Astrocyte (in vitro differentiated cells and primary cell): ENCODE data around the gene COPE. TPM values are rescaled to one million over a fixed set of nuclear protein-coding genes. Genes with fewer than 3 reads are reported as not detected.
A peak's percentile ranks its signal among the peaks of the same experiment; 100 is the strongest.

ENCODE experiments used
- DNase-seq: peaks from one replicate; pipeline ENCODE4 v3.0.0-alpha.2; 2010; ENCODE audit warnings: low read depth
- FAIRE-seq: peaks from 2 replicates; lab custom pipeline; 2011; peaks lifted over from hg19 to GRCh38; lab: Jason Lieb, UNC
- H2AFZ ChIP-seq: 2 replicates; pipeline ENCODE4 v1.6.0; 2012; ENCODE audit warnings: low read depth, low read length, inconsistent platforms
- H3K27ac ChIP-seq: 2 replicates; pipeline ENCODE4 v1.5.1; 2011; ENCODE audit warnings: low read depth, low read length, inconsistent platforms
- H3K27me3 ChIP-seq: 2 replicates; pipeline ENCODE4 v1.6.0; 2011; ENCODE audit warnings: low read length, inconsistent platforms; ENCODE audit not compliant: insufficient read depth
- H3K36me3 ChIP-seq: 2 replicates; pipeline ENCODE4 v1.5.1; 2011; ENCODE audit warnings: low read length, inconsistent platforms; ENCODE audit not compliant: insufficient read depth
- H3K4me1 ChIP-seq: 2 replicates; pipeline ENCODE4 v1.5.1; 2011; ENCODE audit warnings: low read length, inconsistent platforms; ENCODE audit not compliant: insufficient read depth
- H3K4me2 ChIP-seq: 2 replicates; pipeline ENCODE4 v1.6.0; 2012; ENCODE audit warnings: low read length, inconsistent platforms
- H3K4me3 ChIP-seq: 2 replicates; pipeline ENCODE4 v1.5.1; 2011; ENCODE audit warnings: low read depth, mild to moderate bottlenecking, low read length, inconsistent platforms; ENCODE audit not compliant: insufficient read depth
- H3K79me2 ChIP-seq: 2 replicates; pipeline ENCODE4 v1.6.0; 2012; ENCODE audit warnings: mild to moderate bottlenecking, low read length, inconsistent platforms; ENCODE audit not compliant: insufficient read depth
- H3K9ac ChIP-seq: 2 replicates; pipeline ENCODE4 v1.6.0; 2012; ENCODE audit warnings: mild to moderate bottlenecking, low read length, inconsistent platforms
- H3K9me3 ChIP-seq: 2 replicates; pipeline ENCODE4 v1.5.1; 2012; ENCODE audit warnings: low read depth, mild to moderate bottlenecking, low read length, inconsistent platforms; ENCODE audit not compliant: insufficient read depth
- H4K20me1 ChIP-seq: 2 replicates; pipeline ENCODE4 v1.6.0; 2012; ENCODE audit warnings: low read length, inconsistent platforms; ENCODE audit not compliant: insufficient read depth
- H3K27ac Mint-ChIP-seq: one replicate; pipeline ENCODE4 v1.8.0; 2021; ENCODE audit warnings: mild to moderate bottlenecking, mixed read lengths; ENCODE audit not compliant: unreplicated experiment
- H3K27me3 Mint-ChIP-seq: one replicate; pipeline ENCODE4 v1.8.0; 2021; ENCODE audit warnings: low read depth, mixed read lengths; ENCODE audit not compliant: unreplicated experiment
- H3K36me3 Mint-ChIP-seq: one replicate; pipeline ENCODE4 v1.8.0; 2021; ENCODE audit warnings: low read depth, mixed read lengths; ENCODE audit not compliant: unreplicated experiment
- H3K4me1 Mint-ChIP-seq: one replicate; pipeline ENCODE4 v1.8.0; 2021; ENCODE audit warnings: low read depth, mixed read lengths; ENCODE audit not compliant: unreplicated experiment
- H3K4me3 Mint-ChIP-seq: one replicate; pipeline ENCODE4 v1.8.0; 2021; ENCODE audit warnings: mild to moderate bottlenecking, moderate library complexity, mixed read lengths; ENCODE audit not compliant: unreplicated experiment
- H3K9me3 Mint-ChIP-seq: one replicate; pipeline ENCODE4 v1.8.0; 2021; ENCODE audit warnings: mild to moderate bottlenecking, mixed read lengths; ENCODE audit not compliant: unreplicated experiment
- EZH2 ChIP-seq: IDR thresholded peaks from 2 replicates; pipeline ENCODE4 v1.6.1; 2012; ENCODE audit warnings: mild to moderate bottlenecking, low read length, inconsistent platforms; ENCODE audit not compliant: insufficient read depth
- total RNA-seq: library from RNA; stranded (reverse); gene quantifications from 2 replicates; pipeline ENCODE4 v1.2.1, GENCODE V29; 2021
- TF ChIP-seq, protein P1 (sequence below): IDR thresholded peaks from 2 replicates; pipeline ENCODE4 v1.5.1; 2011; ENCODE audit warnings: low read depth, mild to moderate bottlenecking, inconsistent platforms, low read length, moderate library complexity; ENCODE audit not compliant: insufficient read depth

The COPE gene
- total RNA-seq, 1 donor from 2014 or later, result 298 TPM

DNA sequence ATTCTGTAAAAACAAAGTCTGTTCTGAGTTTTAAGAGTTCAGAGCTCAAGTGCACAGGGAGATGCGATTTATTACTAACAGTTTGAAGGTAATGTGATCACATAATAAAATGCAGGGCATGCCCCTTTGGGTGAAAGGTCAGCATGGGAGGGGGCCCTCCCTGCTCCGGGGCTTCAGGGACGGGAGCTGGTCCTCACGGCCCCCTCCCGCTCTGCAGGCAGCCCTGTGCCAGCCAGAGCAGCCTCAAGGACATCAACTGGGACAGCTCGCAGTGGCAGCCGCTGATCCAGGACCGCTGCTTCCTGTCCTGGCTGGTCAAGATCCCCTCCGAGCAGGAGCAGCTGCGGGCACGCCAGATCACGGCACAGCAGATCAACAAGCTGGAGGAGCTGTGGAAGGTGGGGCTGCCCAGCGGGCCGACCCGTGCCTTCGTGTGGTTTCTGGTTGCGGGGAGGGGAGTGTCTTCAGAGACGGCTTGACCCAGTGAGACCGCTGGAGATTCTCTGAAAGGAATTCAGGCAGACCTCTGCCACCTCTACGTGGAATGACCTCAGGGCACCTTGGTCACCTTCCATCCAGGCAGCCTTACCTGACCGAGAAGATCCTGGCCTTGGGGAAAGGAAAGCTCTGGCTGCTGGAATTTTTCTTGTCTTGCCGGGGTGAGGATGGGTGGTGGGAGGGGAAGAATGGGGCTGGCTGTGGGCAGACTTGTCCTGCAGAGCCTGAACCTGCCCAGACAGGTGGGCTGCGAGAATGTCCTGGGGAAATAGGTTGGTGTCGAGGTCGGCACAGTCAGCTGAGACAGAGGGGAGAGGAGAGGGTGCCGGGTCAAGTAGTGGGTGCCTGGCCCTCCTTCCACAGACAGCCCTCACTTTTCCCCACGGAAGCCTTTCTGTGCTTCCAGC, 68.5 kb downstream of the COPE start:
- no peaks in the 10 kb centered on the region for H3K9me3 Mint-ChIP-seq

DNA sequence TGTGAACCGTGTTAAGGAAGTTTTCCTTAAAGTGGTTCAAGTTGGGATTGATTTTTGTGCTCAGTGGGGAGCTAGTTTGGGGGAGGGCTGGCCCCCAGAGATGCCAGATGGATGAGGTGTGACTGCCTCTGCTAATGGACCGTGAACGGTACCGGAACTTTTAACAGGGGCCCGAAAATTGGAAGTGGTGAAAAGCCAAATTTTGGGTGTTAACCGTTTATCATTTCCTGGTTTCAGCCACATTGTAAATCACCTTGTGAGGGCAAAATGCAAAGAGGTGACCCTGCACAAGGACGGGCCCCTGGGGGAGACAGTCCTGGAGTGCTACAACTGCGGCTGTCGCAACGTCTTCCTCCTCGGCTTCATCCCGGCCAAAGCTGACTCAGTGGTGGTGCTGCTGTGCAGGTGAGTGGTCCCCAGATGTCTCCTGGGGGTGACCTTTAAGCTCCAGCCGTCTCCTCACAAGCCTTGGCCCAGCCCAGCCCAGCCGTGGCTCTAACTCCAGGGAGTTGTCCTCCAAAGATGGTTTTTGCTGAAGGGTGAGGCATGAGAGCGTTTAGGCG, 69.3 kb downstream of the COPE start:
- peak overlapping the region; percentile 66 for H3K27ac Mint-ChIP-seq
- no peak overlapping the region for H3K4me3 Mint-ChIP-seq
- H4K20me1 ChIP-seq, result peaks cover 94% of the 10 kb centered on the region

More for the DNA sequence above, 68.5 kb downstream of the COPE start:
- H4K20me1 ChIP-seq, result peaks cover 93% of the 10 kb centered on the region
- no peak for TF ChIP-seq EZH2
- TF ChIP-seq, protein P1, sequence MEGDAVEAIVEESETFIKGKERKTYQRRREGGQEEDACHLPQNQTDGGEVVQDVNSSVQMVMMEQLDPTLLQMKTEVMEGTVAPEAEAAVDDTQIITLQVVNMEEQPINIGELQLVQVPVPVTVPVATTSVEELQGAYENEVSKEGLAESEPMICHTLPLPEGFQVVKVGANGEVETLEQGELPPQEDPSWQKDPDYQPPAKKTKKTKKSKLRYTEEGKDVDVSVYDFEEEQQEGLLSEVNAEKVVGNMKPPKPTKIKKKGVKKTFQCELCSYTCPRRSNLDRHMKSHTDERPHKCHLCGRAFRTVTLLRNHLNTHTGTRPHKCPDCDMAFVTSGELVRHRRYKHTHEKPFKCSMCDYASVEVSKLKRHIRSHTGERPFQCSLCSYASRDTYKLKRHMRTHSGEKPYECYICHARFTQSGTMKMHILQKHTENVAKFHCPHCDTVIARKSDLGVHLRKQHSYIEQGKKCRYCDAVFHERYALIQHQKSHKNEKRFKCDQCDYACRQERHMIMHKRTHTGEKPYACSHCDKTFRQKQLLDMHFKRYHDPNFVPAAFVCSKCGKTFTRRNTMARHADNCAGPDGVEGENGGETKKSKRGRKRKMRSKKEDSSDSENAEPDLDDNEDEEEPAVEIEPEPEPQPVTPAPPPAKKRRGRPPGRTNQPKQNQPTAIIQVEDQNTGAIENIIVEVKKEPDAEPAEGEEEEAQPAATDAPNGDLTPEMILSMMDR, result no peak
- H2AFZ ChIP-seq, result no peak overlapping the region
- peaks cover 9% of the 10 kb centered on the region for H3K4me1 ChIP-seq
- peaks cover 69% of the 10 kb centered on the region for H3K79me2 ChIP-seq
- Mint-ChIP-seq H3K27me3 (no peaks in the 10 kb centered on the region), H3K27ac (no peak overlapping the region), H3K4me3 (no peak overlapping the region), H3K36me3 (peaks cover 19% of the 10 kb centered on the region), H3K4me1 (peaks cover 23% of the 10 kb centered on the region)
- no peaks in the 10 kb centered on the region for H3K9me3 ChIP-seq
- no peak overlapping the region for H3K4me2 ChIP-seq
- H3K9ac ChIP-seq, result no peak overlapping the region
- DNase-seq (no peak), FAIRE-seq (no peak)
- H3K36me3 ChIP-seq, result peaks cover 20% of the 10 kb centered on the region
- H3K27me3 ChIP-seq, result no peaks in the 10 kb centered on the region
- H3K27ac ChIP-seq, result no peak overlapping the region
- H3K4me3 ChIP-seq, result no peak overlapping the region

More for the DNA sequence above, 69.3 kb downstream of the COPE start:
- Mint-ChIP-seq H3K9me3 (no peaks in the 10 kb centered on the region), H3K36me3 (peaks cover 19% of the 10 kb centered on the region), H3K4me1 (peaks cover 27% of the 10 kb centered on the region), H3K27me3 (no peaks in the 10 kb centered on the region)
- Histone ChIP-seq H2AFZ (no peak overlapping the region), H3K4me2 (no peak overlapping the region), H3K27me3 (no peaks in the 10 kb centered on the region), H3K4me1 (peaks cover 9% of the 10 kb centered on the region), H3K36me3 (peaks cover 16% of the 10 kb centered on the region), H3K79me2 (peaks cover 77% of the 10 kb centered on the region), H3K27ac (no peak overlapping the region), H3K4me3 (no peak overlapping the region), H3K9ac (no peak overlapping the region), H3K9me3 (no peaks in the 10 kb centered on the region)
- FAIRE-seq (no peak), DNase-seq (no peak)
- no peak for TF ChIP-seq EZH2
- TF ChIP-seq, protein P1, result no peak

Other genes with a start within 250 kb of the COPE start
- 8.4 and 8.8 TPM in 2 replicates for gene CRTC1, start 235.7 kb downstream of the COPE start, total RNA-seq
- 1.7 and 2.3 TPM in 2 replicates for gene COMP, start 128.1 kb downstream of the COPE start, total RNA-seq
- 48.6 and 57.8 TPM in 2 replicates for gene UPF1, start 87.4 kb downstream of the COPE start, total RNA-seq
- gene CERS1, start 23.2 kb downstream of the COPE start, total RNA-seq, result 4.9 and 6.8 TPM in 2 replicates
- 61.2 and 68.3 TPM in 2 replicates for gene DDX49, start 328 bp upstream of the COPE start, total RNA-seq
- gene HOMER3, start 21.8 kb upstream of the COPE start, total RNA-seq, result 41.9 and 42.2 TPM in 2 replicates
- 73.8 and 77.6 TPM in 2 replicates for gene SUGP2, start 114.1 kb upstream of the COPE start, total RNA-seq
- 31.9 and 36.0 TPM in 2 replicates for gene ARMC6, start 114.2 kb upstream of the COPE start, total RNA-seq
- 7.6 and 7.9 TPM in 2 replicates for gene SLC25A42, start 144.6 kb upstream of the COPE start, total RNA-seq
- 27.2 and 33.8 TPM in 2 replicates for gene TMEM161A, start 219.1 kb upstream of the COPE start, total RNA-seq